ENCODE data around the gene RANBP2. TPM values are rescaled to one million over a fixed set of nuclear protein-coding genes. Genes with fewer than 3 reads are reported as not detected.

The RANBP2 gene
- total and polyA plus RNA-seq, 9 of the 15 experiments (the other 6 are each of a cell fraction or from before 2014, with no cell fraction given): 11.7 to 97.4 (median 48.1) TPM

GRCh38 chr2:108704871-108705270, 14.4 kb upstream of the RANBP2 start:
- DNase-seq (ENCODE audit: extremely low read depth in 1 of 4, low spot score in 3 of 4) (no peak), ATAC-seq (no peak), FAIRE-seq (no peak)
- no peaks in the 10 kb centered on the region for H3K27me3 ChIP-seq (ENCODE audit: control insufficient read depth in 2 of 2, insufficient read depth in 2 of 2, low read length in 2 of 2)
- ChIA-PET CTCF (ENCODE audit: low intra/inter-chr PET ratio) (no interaction called here), POLR2A (no interaction called here)
- no peaks in the 10 kb centered on the region for H3K9me3 ChIP-seq (replicated peaks; ENCODE audit: control insufficient read depth, insufficient read depth, low read depth, low read length)
- H2AFZ ChIP-seq (ENCODE audit: low read depth, low read length): no peak overlapping the region
- in situ Hi-C loops (cut with MboI): no loop called here
- no peak overlapping the region for H3K4me3 ChIP-seq
- no peak overlapping the region for H3K9ac ChIP-seq (ENCODE audit: insufficient read depth in 1 of 2, low read depth in 2 of 2, low read length in 2 of 2)
- WGBS (ENCODE audit: insufficient coverage, low coverage, missing lambda C conversion rate): 0% methylated on average over 1 of the region's 1 CpG
- H4K20me1 ChIP-seq (replicated peaks; ENCODE audit: control insufficient read depth, insufficient read depth, low read length): no peaks in the 10 kb centered on the region
- no peaks in the 10 kb centered on the region for H3K79me2 ChIP-seq (ENCODE audit: control insufficient read depth, insufficient read depth, low read length)
- no peaks in the 10 kb centered on the region; a peak in 1 of 5 replicates for H3K4me1 ChIP-seq (replicated peaks in 1 of 2; ENCODE audit: control insufficient read depth in 2 of 2, insufficient read depth in 2 of 2, low read length in 2 of 2)
- H3K27ac ChIP-seq (ENCODE audit: extremely low read depth, low read depth, low read length): no peak overlapping the region
- BruUV-seq (replicated peaks): no TSS peak
- intact Hi-C loops (cut with micrococcal nuclease): no loop called here
- no peak overlapping the region for H3K4me2 ChIP-seq (ENCODE audit: insufficient read depth, low read length)
- no peaks in the 10 kb centered on the region for H3K36me3 ChIP-seq (ENCODE audit: control insufficient read depth, insufficient read depth, low read length)
- H3K9me1 ChIP-seq (ENCODE audit: control insufficient read depth, insufficient read depth, low read length): no peaks in the 10 kb centered on the region
- TF ChIP-seq HMG20A (CRISPR knock-in tag; conservative IDR thresholded peaks at IDR 0.05) (no peak), ZNF124 (CRISPR knock-in tag; IDR thresholded peaks at IDR 0.05) (no peak), MYNN (IDR thresholded peaks at IDR 0.05) (no peak), MYNN (CRISPR knock-in tag; IDR thresholded peaks at IDR 0.05) (no peak), STAT5B (CRISPR knock-in tag; IDR thresholded peaks at IDR 0.05) (no peak), NFXL1 (CRISPR knock-in tag; IDR thresholded peaks at IDR 0.05) (no peak), DDX20 (tag; IDR thresholded peaks at IDR 0.05; ENCODE audit: low read depth) (no peak), CGGBP1 (CRISPR knock-in tag; IDR thresholded peaks at IDR 0.05) (no peak)
- TF ChIP-seq, protein P1, sequence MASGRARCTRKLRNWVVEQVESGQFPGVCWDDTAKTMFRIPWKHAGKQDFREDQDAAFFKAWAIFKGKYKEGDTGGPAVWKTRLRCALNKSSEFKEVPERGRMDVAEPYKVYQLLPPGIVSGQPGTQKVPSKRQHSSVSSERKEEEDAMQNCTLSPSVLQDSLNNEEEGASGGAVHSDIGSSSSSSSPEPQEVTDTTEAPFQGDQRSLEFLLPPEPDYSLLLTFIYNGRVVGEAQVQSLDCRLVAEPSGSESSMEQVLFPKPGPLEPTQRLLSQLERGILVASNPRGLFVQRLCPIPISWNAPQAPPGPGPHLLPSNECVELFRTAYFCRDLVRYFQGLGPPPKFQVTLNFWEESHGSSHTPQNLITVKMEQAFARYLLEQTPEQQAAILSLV (tag; IDR thresholded peaks at IDR 0.05): no peak
- TF ChIP-seq, protein P2, sequence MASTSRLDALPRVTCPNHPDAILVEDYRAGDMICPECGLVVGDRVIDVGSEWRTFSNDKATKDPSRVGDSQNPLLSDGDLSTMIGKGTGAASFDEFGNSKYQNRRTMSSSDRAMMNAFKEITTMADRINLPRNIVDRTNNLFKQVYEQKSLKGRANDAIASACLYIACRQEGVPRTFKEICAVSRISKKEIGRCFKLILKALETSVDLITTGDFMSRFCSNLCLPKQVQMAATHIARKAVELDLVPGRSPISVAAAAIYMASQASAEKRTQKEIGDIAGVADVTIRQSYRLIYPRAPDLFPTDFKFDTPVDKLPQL (IDR thresholded peaks at IDR 0.05; ENCODE audit: extremely low read depth, insufficient read length): no peak
- TF ChIP-seq, protein P3, sequence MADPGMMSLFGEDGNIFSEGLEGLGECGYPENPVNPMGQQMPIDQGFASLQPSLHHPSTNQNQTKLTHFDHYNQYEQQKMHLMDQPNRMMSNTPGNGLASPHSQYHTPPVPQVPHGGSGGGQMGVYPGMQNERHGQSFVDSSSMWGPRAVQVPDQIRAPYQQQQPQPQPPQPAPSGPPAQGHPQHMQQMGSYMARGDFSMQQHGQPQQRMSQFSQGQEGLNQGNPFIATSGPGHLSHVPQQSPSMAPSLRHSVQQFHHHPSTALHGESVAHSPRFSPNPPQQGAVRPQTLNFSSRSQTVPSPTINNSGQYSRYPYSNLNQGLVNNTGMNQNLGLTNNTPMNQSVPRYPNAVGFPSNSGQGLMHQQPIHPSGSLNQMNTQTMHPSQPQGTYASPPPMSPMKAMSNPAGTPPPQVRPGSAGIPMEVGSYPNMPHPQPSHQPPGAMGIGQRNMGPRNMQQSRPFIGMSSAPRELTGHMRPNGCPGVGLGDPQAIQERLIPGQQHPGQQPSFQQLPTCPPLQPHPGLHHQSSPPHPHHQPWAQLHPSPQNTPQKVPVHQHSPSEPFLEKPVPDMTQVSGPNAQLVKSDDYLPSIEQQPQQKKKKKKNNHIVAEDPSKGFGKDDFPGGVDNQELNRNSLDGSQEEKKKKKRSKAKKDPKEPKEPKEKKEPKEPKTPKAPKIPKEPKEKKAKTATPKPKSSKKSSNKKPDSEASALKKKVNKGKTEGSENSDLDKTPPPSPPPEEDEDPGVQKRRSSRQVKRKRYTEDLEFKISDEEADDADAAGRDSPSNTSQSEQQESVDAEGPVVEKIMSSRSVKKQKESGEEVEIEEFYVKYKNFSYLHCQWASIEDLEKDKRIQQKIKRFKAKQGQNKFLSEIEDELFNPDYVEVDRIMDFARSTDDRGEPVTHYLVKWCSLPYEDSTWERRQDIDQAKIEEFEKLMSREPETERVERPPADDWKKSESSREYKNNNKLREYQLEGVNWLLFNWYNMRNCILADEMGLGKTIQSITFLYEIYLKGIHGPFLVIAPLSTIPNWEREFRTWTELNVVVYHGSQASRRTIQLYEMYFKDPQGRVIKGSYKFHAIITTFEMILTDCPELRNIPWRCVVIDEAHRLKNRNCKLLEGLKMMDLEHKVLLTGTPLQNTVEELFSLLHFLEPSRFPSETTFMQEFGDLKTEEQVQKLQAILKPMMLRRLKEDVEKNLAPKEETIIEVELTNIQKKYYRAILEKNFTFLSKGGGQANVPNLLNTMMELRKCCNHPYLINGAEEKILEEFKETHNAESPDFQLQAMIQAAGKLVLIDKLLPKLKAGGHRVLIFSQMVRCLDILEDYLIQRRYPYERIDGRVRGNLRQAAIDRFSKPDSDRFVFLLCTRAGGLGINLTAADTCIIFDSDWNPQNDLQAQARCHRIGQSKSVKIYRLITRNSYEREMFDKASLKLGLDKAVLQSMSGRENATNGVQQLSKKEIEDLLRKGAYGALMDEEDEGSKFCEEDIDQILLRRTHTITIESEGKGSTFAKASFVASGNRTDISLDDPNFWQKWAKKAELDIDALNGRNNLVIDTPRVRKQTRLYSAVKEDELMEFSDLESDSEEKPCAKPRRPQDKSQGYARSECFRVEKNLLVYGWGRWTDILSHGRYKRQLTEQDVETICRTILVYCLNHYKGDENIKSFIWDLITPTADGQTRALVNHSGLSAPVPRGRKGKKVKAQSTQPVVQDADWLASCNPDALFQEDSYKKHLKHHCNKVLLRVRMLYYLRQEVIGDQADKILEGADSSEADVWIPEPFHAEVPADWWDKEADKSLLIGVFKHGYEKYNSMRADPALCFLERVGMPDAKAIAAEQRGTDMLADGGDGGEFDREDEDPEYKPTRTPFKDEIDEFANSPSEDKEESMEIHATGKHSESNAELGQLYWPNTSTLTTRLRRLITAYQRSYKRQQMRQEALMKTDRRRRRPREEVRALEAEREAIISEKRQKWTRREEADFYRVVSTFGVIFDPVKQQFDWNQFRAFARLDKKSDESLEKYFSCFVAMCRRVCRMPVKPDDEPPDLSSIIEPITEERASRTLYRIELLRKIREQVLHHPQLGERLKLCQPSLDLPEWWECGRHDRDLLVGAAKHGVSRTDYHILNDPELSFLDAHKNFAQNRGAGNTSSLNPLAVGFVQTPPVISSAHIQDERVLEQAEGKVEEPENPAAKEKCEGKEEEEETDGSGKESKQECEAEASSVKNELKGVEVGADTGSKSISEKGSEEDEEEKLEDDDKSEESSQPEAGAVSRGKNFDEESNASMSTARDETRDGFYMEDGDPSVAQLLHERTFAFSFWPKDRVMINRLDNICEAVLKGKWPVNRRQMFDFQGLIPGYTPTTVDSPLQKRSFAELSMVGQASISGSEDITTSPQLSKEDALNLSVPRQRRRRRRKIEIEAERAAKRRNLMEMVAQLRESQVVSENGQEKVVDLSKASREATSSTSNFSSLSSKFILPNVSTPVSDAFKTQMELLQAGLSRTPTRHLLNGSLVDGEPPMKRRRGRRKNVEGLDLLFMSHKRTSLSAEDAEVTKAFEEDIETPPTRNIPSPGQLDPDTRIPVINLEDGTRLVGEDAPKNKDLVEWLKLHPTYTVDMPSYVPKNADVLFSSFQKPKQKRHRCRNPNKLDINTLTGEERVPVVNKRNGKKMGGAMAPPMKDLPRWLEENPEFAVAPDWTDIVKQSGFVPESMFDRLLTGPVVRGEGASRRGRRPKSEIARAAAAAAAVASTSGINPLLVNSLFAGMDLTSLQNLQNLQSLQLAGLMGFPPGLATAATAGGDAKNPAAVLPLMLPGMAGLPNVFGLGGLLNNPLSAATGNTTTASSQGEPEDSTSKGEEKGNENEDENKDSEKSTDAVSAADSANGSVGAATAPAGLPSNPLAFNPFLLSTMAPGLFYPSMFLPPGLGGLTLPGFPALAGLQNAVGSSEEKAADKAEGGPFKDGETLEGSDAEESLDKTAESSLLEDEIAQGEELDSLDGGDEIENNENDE (IDR thresholded peaks at IDR 0.05; ENCODE audit: low read depth, low read length): no peak
